Suprapubic skin (tissue), 4 donors: Measurements from ENCODE around the gene PARD6B. TPM values are rescaled to one million over a fixed set of nuclear protein-coding genes. Genes with fewer than 3 reads are reported as not detected.

Experiments
- DNase-seq, 2 donors: peaks; one replicate each; pipeline ENCODE4 v3.0.0-alpha.2; 2019; ENCODE audit warnings: low spot score in 2 of 2
- H3K27ac ChIP-seq: fragments of 200-600 bp; sonication (generic); one replicate; pipeline ENCODE4 v1.5.1; 2019
- H3K27me3 ChIP-seq: fragments of 200-600 bp; sonication (generic); one replicate; pipeline ENCODE4 v1.5.1; 2019
- H3K36me3 ChIP-seq: fragments of 200-600 bp; sonication (generic); one replicate; pipeline ENCODE4 v1.5.1; 2019
- H3K4me1 ChIP-seq: fragments of 200-600 bp; sonication (generic); one replicate; pipeline ENCODE4 v1.5.1; 2019
- H3K4me3 ChIP-seq: fragments of 200-600 bp; sonication (generic); one replicate; pipeline ENCODE4 v1.5.1; 2019; ENCODE audit warnings: mild to moderate bottlenecking
- H3K9me3 ChIP-seq: fragments of 200-600 bp; sonication (generic); one replicate; pipeline ENCODE4 v1.5.1; 2019
- EP300 ChIP-seq: sonication (generic); formaldehyde crosslinking; IDR thresholded peaks from one replicate; pipeline ENCODE4 v1.6.1; 2017; ENCODE audit warnings: antibody characterized with exemption
- POLR2A ChIP-seq, 2 donors: fragments of 450-650 bp; IDR thresholded peaks; one replicate each; pipeline ENCODE4 v1.6.1; 2017; ENCODE audit warnings: antibody characterized with exemption in 2 of 2, mild to moderate bottlenecking in 2 of 2, moderate library complexity in 2 of 2
- POLR2AphosphoS5 ChIP-seq, 3 donors: sonication (generic); formaldehyde crosslinking; IDR thresholded peaks; one replicate each; pipeline ENCODE4 v1.6.1; 2017; ENCODE audit warnings: antibody characterized with exemption in 3 of 3
- WGBS: methylation state at CpG from one replicate; pipeline ENCODE4 v1.1.5; 2018; 5-methylcytosine and 5-hydroxymethylcytosine counted together
- total RNA-seq, 4 donors: library from RNA; depleted of rRNA; stranded (reverse); fragments of >200 nt; gene quantifications; one replicate each; pipeline ENCODE4 v1.1.0, GENCODE V29; 2016
- TF ChIP-seq, protein P1 (sequence below), 2 donors: fragments of 200-600 bp in 1 of 2; fragments of 450-650 bp in 1 of 2; sonication (generic) in 1 of 2; IDR thresholded peaks; one replicate each; pipeline ENCODE4 v1.5.1; 2016 to 2019; ENCODE audit warnings: antibody characterized with exemption in 2 of 2, mild to moderate bottlenecking in 1 of 2, moderate library complexity in 1 of 2

The PARD6B gene
- total RNA-seq, 4 donors from 2014 or later, result 7.6 to 10.3 (median 8.4) TPM

DNA sequence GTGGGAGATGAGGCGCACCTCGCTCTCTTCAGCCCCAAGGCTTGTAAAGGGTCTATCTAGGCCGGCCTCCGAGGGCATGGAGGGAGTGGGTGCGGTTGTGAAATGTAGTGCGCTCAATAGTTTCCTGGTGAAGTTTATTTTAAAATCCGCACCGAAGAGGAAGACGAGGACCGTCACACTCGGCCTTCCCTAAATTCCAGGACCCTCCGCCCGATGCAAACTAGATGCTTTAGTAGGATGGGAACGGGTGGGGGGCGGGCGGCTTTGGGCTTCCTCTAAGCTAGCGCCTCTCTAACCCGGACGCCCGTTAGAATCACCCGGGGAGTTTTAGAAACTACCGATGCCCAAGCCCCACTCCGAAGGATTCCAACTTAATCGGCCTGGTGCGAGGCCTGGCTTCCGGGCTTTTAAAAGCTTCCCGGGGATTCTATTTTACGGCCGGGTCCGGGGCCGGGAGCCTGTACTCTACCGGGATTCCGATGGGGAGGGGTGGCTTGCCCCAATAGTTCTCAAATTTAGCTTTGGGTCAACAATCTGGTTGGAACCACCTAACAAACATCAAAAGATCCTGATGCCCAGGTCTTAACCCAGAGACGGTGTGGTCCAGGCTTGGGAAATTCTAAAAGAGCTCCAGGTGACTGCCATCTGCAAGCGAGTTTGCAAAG is 62.9 kb downstream of the PARD6B start:
- no peaks in the 10 kb centered on the region for H3K27me3 ChIP-seq
- H3K9me3 ChIP-seq, result no peaks in the 10 kb centered on the region
- no peak overlapping the region for H3K27ac ChIP-seq
- 22% methylated on average over 27 of the region's 35 CpGs for WGBS
- peak overlapping the region; percentile 61 for H3K4me3 ChIP-seq
- TF ChIP-seq, protein P1, sequence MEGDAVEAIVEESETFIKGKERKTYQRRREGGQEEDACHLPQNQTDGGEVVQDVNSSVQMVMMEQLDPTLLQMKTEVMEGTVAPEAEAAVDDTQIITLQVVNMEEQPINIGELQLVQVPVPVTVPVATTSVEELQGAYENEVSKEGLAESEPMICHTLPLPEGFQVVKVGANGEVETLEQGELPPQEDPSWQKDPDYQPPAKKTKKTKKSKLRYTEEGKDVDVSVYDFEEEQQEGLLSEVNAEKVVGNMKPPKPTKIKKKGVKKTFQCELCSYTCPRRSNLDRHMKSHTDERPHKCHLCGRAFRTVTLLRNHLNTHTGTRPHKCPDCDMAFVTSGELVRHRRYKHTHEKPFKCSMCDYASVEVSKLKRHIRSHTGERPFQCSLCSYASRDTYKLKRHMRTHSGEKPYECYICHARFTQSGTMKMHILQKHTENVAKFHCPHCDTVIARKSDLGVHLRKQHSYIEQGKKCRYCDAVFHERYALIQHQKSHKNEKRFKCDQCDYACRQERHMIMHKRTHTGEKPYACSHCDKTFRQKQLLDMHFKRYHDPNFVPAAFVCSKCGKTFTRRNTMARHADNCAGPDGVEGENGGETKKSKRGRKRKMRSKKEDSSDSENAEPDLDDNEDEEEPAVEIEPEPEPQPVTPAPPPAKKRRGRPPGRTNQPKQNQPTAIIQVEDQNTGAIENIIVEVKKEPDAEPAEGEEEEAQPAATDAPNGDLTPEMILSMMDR (IDR thresholded peaks at IDR 0.05), result no peak
- TF ChIP-seq POLR2AphosphoS5 (IDR thresholded peaks at IDR 0.05) (no peak), POLR2A (IDR thresholded peaks at IDR 0.05) (no peak), EP300 (no peak)
- no peaks in the 10 kb centered on the region for H3K36me3 ChIP-seq
- DNase-seq, result no peak
- H3K4me1 ChIP-seq, result peaks cover 29% of the 10 kb centered on the region

DNA sequence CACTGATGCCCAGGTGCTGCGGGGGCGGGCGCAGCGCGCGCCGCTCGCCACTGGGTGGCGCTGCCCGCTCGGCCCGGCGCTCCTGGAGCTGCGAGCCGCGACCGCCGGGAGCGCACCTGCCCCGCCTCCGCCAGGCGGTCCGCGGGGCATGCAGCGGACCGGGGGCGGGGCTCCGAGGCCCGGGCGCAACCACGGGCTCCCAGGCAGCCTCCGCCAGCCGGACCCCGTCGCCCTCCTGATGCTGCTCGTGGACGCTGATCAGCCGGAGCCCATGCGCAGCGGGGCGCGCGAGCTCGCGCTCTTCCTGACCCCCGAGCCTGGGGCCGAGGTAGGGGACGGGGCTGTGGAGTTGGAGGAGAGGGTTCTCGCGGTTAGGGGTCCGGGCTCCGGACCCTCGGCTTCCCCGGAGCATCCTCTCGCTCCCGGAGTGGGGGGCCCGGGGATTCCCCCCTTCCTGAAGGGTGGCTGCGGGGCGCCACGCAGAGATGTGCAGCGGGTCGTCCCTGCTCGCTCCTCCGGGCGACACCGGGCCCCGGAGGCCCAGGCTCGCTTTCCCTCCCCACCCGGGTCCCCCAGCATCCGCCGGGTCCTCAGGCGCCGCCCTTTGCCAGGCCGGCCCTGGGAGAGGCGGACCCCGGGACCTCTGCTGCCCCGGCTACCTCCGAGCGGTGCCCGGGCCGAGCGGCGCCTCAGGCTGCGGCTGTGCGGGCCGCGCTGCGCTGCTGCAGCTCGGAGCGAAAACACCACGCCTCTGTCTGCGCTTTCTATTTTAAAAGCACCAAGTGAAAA is 63.7 kb downstream of the PARD6B start, which contains the start of gene BCAS4:
Gene BCAS4 (plus strand): TSS at position 216 of the 789 bp plus-strand sequence. CDS start 23 bp downstream, at position 239.
- peak within 1 kb of the TSS; percentile 61 for H3K4me3 ChIP-seq
- TF ChIP-seq EP300 (no peak), POLR2AphosphoS5 (IDR thresholded peaks at IDR 0.05) (no peak), POLR2A (IDR thresholded peaks at IDR 0.05) (no peak)
- TF ChIP-seq, protein P1 (IDR thresholded peaks at IDR 0.05), result peak; percentile 94 to 97
- H3K27me3 ChIP-seq, result no peaks in the 10 kb centered on the region
- H3K27ac ChIP-seq, result no peak within 1 kb of the TSS
- peak in 1 of 2 donors; percentile 71 for DNase-seq
- H3K36me3 ChIP-seq, result no peaks in the 10 kb centered on the region
- WGBS, result 3% methylated on average over 5 of the region's 92 CpGs
- no peaks in the 10 kb centered on the region for H3K9me3 ChIP-seq
- peaks cover 27% of the 10 kb centered on the region for H3K4me1 ChIP-seq

DNA sequence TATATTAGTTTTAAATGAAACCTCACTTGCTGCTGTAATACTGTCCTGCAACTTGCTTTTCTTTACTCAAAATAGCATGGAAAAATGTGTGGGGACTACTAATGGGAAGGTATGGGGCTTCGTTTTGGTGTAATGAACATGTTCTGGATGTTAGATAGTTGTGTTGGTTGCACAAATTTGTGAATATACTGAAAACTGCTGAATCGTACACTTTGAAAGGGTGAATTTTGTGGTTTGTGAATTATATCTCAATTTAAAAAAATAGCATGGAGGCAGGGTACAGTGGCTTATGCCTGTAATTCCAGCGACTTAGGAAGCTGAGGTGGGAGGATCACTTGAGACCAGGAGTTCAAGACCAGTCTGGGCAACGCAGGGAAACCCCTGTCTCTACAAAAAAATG is 65.8 kb downstream of the PARD6B start:
- Histone ChIP-seq H3K4me1 (peaks cover 16% of the 10 kb centered on the region), H3K4me3 (no peak overlapping the region), H3K27me3 (no peaks in the 10 kb centered on the region), H3K27ac (no peak overlapping the region), H3K9me3 (no peaks in the 10 kb centered on the region), H3K36me3 (no peaks in the 10 kb centered on the region)
- no peak for DNase-seq
- 91% methylated on average over 4 of the region's 4 CpGs for WGBS
- TF ChIP-seq, protein P1 (IDR thresholded peaks at IDR 0.05), result no peak
- no peak for TF ChIP-seq EP300
- TF ChIP-seq POLR2A (IDR thresholded peaks at IDR 0.05), result no peak
- no peak for TF ChIP-seq POLR2AphosphoS5 (IDR thresholded peaks at IDR 0.05)

DNA sequence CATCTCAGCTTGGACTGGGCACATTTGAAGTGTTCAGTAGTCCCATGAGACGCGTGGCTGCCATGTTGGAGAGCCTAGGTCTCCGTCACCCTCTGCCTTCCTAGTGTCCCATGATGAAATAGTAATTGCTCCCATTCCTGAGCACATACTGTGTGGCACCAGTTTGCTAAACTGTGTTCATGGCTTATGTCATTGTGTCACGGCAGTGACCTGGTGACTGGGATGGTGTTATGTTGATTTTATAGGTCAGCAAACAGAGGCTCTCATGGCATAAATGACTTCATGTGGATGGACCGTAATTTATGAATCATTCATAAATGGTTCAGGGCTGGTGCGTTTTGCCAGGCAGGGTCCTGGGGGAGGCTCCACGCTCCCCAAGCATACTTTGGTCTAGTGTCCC is 67.3 kb downstream of the PARD6B start:
- Histone ChIP-seq H3K9me3 (no peaks in the 10 kb centered on the region), H3K36me3 (no peaks in the 10 kb centered on the region), H3K27ac (no peak overlapping the region), H3K27me3 (no peaks in the 10 kb centered on the region), H3K4me1 (peaks cover 16% of the 10 kb centered on the region), H3K4me3 (no peak overlapping the region)
- 89% methylated on average over 7 of the region's 7 CpGs for WGBS
- no peak for TF ChIP-seq EP300
- DNase-seq, result no peak

DNA sequence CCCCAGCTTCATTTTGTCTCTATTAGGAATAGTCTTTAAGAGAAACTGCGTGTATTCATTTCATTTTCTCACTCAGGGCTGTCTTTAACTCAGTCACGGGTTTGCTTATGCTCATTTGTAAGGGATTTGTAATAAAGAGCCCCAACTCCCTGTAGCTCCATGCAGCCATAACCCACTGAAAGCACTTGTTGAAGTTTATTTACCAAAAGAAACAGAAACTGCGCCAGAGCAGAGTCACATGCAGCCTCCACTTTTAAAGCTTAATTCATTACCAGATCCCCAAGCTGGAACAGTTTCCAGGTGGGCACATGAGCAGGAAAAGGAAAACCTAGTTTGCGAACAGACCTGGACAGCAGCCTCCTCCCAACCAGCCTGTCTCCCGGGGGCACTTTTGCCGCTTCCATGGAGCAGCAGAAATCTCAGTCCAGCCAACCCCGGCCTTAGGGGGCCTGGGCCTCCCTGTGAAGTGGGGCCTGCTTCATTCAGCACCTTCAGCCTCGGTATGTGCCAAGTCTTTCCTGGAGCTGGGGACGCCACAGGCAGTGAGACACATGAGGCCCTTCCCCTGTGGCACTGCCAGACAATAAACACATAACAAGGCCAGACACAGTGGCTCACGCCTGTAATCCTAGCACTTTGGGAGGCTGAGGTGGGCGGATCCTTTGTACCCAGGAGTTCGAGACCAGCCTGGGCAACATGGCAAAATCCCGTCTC is 68.0 kb downstream of the PARD6B start:
- WGBS, result 81% methylated on average over 13 of the region's 13 CpGs
- Histone ChIP-seq H3K27me3 (no peaks in the 10 kb centered on the region), H3K4me3 (no peak overlapping the region), H3K9me3 (no peaks in the 10 kb centered on the region), H3K36me3 (no peaks in the 10 kb centered on the region), H3K4me1 (peaks cover 10% of the 10 kb centered on the region), H3K27ac (no peak overlapping the region)
- TF ChIP-seq, protein P1 (IDR thresholded peaks at IDR 0.05), result no peak
- TF ChIP-seq EP300, result no peak
- no peak for TF ChIP-seq POLR2A (IDR thresholded peaks at IDR 0.05)
- TF ChIP-seq POLR2AphosphoS5 (IDR thresholded peaks at IDR 0.05), result no peak
- no peak for DNase-seq
